Endodermal cell (in vitro differentiated cells): ENCODE measurements around the gene NAV2. TPM values are rescaled to one million over a fixed set of nuclear protein-coding genes. Genes with fewer than 3 reads are reported as not detected.

Experiments used
- DNase-seq: peaks from one replicate; pipeline ENCODE4 v3.0.0-alpha.2; 2017
- H3K27ac ChIP-seq: 2 replicates; pipeline ENCODE4 v1.5.1; 2013; ENCODE audit warnings: mild to moderate bottlenecking, low read depth, low read length, moderate library complexity
- H3K27me3 ChIP-seq: 2 replicates; pipeline ENCODE4 v1.6.1; 2013; ENCODE audit warnings: mild to moderate bottlenecking, low read length, moderate library complexity; ENCODE audit not compliant: insufficient read depth, control insufficient read depth, poor library complexity, severe bottlenecking
- H3K36me3 ChIP-seq: 2 replicates; pipeline ENCODE4 v1.7.0; 2013; ENCODE audit warnings: mild to moderate bottlenecking, low read length, moderate library complexity; ENCODE audit not compliant: control insufficient read depth, insufficient read depth
- H3K4me1 ChIP-seq: one replicate; pipeline ENCODE4 v1.7.0; 2013; ENCODE audit warnings: low read length; ENCODE audit not compliant: control insufficient read depth, insufficient read depth
- H3K4me3 ChIP-seq: 2 replicates; pipeline ENCODE4 v1.5.1; 2013; ENCODE audit warnings: mild to moderate bottlenecking, low read length, moderate library complexity
- H3K9ac ChIP-seq: 2 replicates; pipeline ENCODE4 v1.6.1; 2013; ENCODE audit warnings: mild to moderate bottlenecking, low read length, moderate library complexity; ENCODE audit not compliant: poor library complexity, severe bottlenecking; ENCODE audit errors: extremely low read depth
- H3K9me3 ChIP-seq: 2 replicates; pipeline ENCODE4 v1.6.1; 2013; ENCODE audit warnings: mild to moderate bottlenecking, low read length, moderate library complexity; ENCODE audit not compliant: control insufficient read depth
- H3K27ac Mint-ChIP-seq: 2 replicates; pipeline ENCODE4 v1.8.0; 2020; ENCODE audit warnings: mixed read lengths
- H3K27me3 Mint-ChIP-seq: 2 replicates; pipeline ENCODE4 v1.8.0; 2021; ENCODE audit warnings: mild to moderate bottlenecking, mixed read lengths; ENCODE audit not compliant: insufficient read depth
- H3K36me3 Mint-ChIP-seq: 2 replicates; pipeline ENCODE4 v1.8.0; 2020; ENCODE audit warnings: low read depth, mixed read lengths
- H3K4me1 Mint-ChIP-seq: 2 replicates; pipeline ENCODE4 v1.8.0; 2020; ENCODE audit warnings: mixed read lengths
- H3K4me3 Mint-ChIP-seq: 2 replicates; pipeline ENCODE4 v1.8.0; 2020; ENCODE audit warnings: mild to moderate bottlenecking, moderate library complexity, mixed read lengths
- H3K9me3 Mint-ChIP-seq: 2 replicates; pipeline ENCODE4 v1.8.0; 2020; ENCODE audit warnings: mild to moderate bottlenecking, mixed read lengths
- CTCF ChIP-seq: fragments of 200-600 bp; sonication (generic); conservative IDR thresholded peaks from 2 replicates; pipeline ENCODE4 v1.5.0; 2021; ENCODE audit warnings: antibody characterized with exemption, mild to moderate bottlenecking
- WGBS, 2 experiments: methylation state at CpG; one replicate each; pipeline versions ENCODE4 v1.1.5 to v1.1.7; 2013; ENCODE audit warnings: missing lambda C conversion rate in 2 of 2, mixed read lengths in 1 of 2; ENCODE audit not compliant: insufficient coverage in 1 of 2, insufficient read length in 1 of 2; 5-methylcytosine and 5-hydroxymethylcytosine counted together
- total RNA-seq, 2 donors: library from RNA; stranded (reverse); fragmentation: NEBNext Ultra II Directional in 1 of 2; extraction: Animal tissue kit (Norgen Biotek cat#: 25700) in 1 of 2; gene quantifications; 2 replicates in 1 of 2; 3 replicates in 1 of 2; pipeline ENCODE4 v1.2.1, GENCODE V29; 2021

NAV2 gene
- total RNA-seq, 2 donors from 2014 or later, result 37.1 to 42.4 TPM

- Mint-ChIP-seq H3K4me1 (peaks cover 9% of the 10 kb centered on the region), H3K36me3 (peaks cover 10% of the 10 kb centered on the region), H3K4me3 (no peak overlapping the region), H3K9me3 (peaks cover 5% of the 10 kb centered on the region), H3K27ac (no peak overlapping the region), H3K27me3 (no peaks in the 10 kb centered on the region)
- Histone ChIP-seq H3K9me3 (peaks cover 8% of the 10 kb centered on the region), H3K27me3 (no peaks in the 10 kb centered on the region), H3K4me1 (no peaks in the 10 kb centered on the region), H3K4me3 (no peak overlapping the region), H3K27ac (no peak overlapping the region), H3K36me3 (no peaks in the 10 kb centered on the region), H3K9ac (no peak overlapping the region)
- no peak for TF ChIP-seq CTCF
- 85 to 93% methylated on average over 3 of the region's 3 CpGs for WGBS, 2 experiments
- no peak for DNase-seq
Observed at GRCh38 chr11:19832901-19833300, 120.3 kb downstream of the NAV2 start.

GRCh38 chr11:19834771-19835170 is 122.1 kb downstream of the NAV2 start:
- Mint-ChIP-seq H3K9me3 (peaks cover 5% of the 10 kb centered on the region), H3K27ac (no peak overlapping the region), H3K4me1 (no peaks in the 10 kb centered on the region), H3K36me3 (peaks cover 10% of the 10 kb centered on the region), H3K27me3 (no peaks in the 10 kb centered on the region), H3K4me3 (no peak overlapping the region)
- no peaks in the 10 kb centered on the region for H3K36me3 ChIP-seq
- no peak overlapping the region for H3K27ac ChIP-seq
- H3K27me3 ChIP-seq, result no peaks in the 10 kb centered on the region
- H3K4me1 ChIP-seq, result no peaks in the 10 kb centered on the region
- no peak overlapping the region for H3K4me3 ChIP-seq
- no peak for TF ChIP-seq CTCF
- no peak overlapping the region for H3K9ac ChIP-seq
- peaks cover 8% of the 10 kb centered on the region for H3K9me3 ChIP-seq
- DNase-seq, result no peak

GRCh38 chr11:19836666-19837065 is 124.0 kb downstream of the NAV2 start:
- H3K9me3 Mint-ChIP-seq, result peaks cover 5% of the 10 kb centered on the region
- H3K27ac Mint-ChIP-seq, result no peak overlapping the region
- no peak for DNase-seq
- H3K4me3 ChIP-seq, result no peak overlapping the region
- H3K36me3 Mint-ChIP-seq, result peaks cover 10% of the 10 kb centered on the region
- H3K9me3 ChIP-seq, result peaks cover 8% of the 10 kb centered on the region
- 92 to 100% methylated on average over 2 of the region's 2 CpGs for WGBS, 2 experiments
- H3K36me3 ChIP-seq, result no peaks in the 10 kb centered on the region
- no peaks in the 10 kb centered on the region for H3K27me3 ChIP-seq
- H3K27ac ChIP-seq, result no peak overlapping the region
- H3K9ac ChIP-seq, result no peak overlapping the region
- no peaks in the 10 kb centered on the region for H3K4me1 ChIP-seq
- H3K4me1 Mint-ChIP-seq, result no peaks in the 10 kb centered on the region
- no peak for TF ChIP-seq CTCF
- H3K27me3 Mint-ChIP-seq, result no peaks in the 10 kb centered on the region
- H3K4me3 Mint-ChIP-seq, result no peak overlapping the region
